AG20443 (cell line): ENCODE measurements around the gene RRAS.
"Not testable (repeated sequence)": the region's sequence is repeated elsewhere in the genome, so short reads cannot be mapped to it uniquely, and the experiment has no call there.

ENCODE experiments used
- DNase-seq: peaks from one replicate; pipeline ENCODE4 v3.0.0; 2012; ENCODE audit warnings: low spot score, mixed read lengths

The RRAS gene

GRCh38 chr19:49631014-49631588 lies 8.8 kb downstream of the RRAS start:
- DNase-seq, result no peak

GRCh38 chr19:49629659-49630058 lies 10.3 kb downstream of the RRAS start:
- DNase-seq, result no peak

GRCh38 chr19:49626226-49626625 lies 13.7 kb downstream of the RRAS start:
- no peak for DNase-seq

GRCh38 chr19:49624967-49625910 lies 14.7 kb downstream of the RRAS start:
- no peak for DNase-seq

DNA sequence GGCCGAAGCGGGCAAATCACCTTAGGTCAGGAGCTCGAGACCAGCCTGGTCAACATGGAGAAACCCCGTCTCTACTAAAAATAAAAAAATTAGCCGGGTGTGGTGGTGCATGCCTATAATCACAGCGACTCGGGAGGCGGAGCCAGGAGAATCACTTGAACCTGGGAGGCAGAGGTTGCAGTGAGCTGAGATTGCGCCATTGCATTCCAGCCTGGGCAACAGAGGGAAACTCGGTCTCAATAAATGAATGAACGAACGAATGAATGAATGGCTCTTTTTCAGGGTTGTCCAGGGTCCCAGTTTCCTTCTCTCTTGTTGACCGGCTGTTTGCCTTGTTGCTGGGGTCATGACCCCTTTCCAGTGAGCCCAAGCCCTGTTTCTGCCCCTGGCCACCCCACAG lies 22.1 kb downstream of the RRAS start:
- not testable (repeated sequence) for DNase-seq

DNA sequence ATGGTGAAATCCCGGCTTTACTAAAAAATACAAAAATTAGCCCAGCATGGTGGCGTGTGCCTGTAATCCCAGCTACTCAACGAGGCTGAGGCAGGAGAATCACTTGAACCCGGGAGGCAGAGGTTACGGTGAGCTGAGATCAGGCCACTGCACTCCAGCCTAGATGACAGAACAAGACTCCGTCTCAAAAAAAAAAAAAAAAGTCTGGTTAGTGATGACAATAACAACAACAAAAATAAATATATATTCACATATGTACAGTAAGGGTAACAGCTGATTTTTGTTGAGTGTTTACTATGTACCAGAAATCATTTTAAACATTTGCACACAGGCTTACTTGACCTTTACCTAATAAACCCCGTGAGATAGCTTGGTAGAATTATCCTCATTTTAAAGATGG lies 23.0 kb downstream of the RRAS start:
- no peak for DNase-seq

GRCh38 chr19:49616532-49616931 lies 23.4 kb downstream of the RRAS start:
- DNase-seq, result no peak

GRCh38 chr19:49615861-49616260 lies 24.1 kb downstream of the RRAS start:
- no peak for DNase-seq

DNA sequence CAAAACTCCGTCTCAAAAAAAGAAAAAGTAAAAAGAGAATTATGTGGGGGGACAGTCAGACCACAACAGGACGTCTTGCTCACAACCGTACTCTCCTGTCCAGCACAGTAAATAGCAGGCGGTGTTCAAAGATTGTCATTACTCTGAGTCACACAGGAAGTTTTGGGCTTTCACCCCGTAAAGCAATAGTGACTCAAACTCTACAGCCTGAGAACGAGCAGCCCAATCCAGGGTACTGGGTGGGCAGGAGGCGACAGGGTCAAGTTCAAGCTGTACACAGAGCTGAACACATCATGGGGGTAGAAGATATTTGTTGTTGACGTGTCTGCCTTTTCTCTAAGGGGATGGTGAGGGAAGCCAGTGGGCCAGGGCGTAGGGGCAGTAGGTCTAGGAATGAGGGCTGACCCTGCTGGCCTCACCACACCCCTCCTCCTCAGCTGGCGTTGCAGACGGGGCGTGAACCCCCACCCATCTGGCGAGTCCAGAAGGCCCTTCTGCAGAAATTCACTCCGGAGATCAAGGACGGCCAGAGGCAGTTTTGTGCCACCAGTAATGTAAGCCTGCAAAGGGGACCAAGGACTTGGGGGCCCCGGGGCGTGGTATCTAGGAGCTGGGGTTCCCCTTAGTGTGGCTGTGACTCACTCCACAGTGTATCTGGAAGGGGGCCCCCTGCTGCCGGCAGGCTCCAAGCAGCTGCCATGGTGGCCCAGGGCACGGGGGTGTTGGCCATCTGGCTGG lies 25.7 kb downstream of the RRAS start:
- peak; percentile 82 for DNase-seq

- peak; percentile 32 for DNase-seq
Observed at GRCh38 chr19:49613374-49613773, 26.6 kb downstream of the RRAS start.

DNA sequence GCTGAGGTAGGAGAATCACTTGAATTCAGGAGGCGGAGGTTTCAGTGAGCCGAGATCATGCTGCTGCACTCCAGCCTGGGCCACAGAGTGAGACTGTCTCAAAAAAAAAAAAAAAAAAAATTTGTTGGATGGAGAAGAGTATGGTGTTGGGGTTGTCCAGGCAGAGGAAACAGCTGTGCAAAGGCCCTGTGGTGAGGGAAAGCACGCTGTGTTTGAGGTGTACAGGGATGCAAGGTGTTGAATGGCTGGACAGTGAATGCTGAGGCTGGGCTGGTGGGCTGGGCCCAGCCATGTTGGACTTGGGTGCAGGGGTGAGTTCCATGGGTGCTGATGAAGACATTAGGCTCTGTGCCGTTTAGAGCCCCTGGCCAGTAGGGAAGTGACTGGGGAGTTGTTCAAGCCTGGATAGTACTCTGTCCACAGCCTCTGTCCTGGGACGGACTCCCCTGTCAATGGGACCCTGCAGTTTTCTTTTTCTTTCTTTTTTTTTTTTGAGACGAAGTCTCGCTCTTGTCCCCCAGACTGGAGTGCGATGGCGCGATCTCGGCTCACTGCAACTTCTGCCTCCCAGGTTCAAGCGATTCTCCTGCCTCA lies 30.3 kb downstream of the RRAS start:
- no peak for DNase-seq

- no peak for DNase-seq
Observed at GRCh38 chr19:49605605-49606004, 34.3 kb downstream of the RRAS start.

DNA sequence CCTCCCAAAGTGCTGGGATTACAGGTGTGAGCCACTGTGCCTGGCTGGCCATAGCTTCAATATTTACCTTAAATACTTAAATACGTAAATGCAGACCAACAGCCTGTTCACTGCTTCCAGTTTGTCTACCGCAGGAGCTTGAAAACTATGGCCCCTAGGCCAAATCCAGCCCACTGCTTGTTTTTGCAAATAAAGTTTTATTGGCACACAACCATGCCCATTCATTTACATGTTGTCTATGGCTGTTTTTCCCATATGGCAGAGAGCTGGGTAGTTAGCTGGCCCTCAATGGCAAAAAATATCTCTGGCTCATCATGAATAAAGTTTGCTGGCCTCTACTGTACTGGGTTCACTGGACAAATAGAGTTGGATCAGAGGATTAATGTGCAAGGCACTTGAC lies 37.1 kb downstream of the RRAS start:
- no peak for DNase-seq

DNA sequence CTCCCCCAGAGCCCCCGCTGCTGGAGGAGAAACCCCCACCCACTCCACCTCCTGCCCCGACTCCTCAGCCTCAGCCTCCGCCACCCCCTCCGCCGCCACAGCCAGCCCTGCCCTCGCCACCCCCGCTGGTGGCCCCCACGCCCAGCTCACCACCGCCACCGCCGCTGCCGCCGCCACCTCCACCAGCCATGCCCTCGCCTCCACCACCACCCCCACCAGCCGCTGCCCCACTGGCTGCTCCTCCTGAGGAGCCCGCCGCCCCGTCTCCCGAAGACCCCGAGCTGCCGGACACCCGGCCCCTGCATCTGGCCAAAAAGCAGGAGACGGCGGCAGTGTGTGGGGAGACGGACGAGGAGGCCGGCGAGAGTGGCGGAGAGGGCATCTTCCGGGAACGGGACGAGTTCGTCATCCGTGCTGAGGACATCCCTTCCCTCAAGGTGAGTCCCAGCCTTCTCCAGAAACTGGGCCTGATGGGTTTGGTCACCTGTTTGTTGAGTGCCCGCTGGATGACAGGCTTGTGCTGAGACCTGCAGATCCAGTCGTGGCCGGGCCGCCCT lies 38.4 kb downstream of the RRAS start:
- DNase-seq, result no peak

DNA sequence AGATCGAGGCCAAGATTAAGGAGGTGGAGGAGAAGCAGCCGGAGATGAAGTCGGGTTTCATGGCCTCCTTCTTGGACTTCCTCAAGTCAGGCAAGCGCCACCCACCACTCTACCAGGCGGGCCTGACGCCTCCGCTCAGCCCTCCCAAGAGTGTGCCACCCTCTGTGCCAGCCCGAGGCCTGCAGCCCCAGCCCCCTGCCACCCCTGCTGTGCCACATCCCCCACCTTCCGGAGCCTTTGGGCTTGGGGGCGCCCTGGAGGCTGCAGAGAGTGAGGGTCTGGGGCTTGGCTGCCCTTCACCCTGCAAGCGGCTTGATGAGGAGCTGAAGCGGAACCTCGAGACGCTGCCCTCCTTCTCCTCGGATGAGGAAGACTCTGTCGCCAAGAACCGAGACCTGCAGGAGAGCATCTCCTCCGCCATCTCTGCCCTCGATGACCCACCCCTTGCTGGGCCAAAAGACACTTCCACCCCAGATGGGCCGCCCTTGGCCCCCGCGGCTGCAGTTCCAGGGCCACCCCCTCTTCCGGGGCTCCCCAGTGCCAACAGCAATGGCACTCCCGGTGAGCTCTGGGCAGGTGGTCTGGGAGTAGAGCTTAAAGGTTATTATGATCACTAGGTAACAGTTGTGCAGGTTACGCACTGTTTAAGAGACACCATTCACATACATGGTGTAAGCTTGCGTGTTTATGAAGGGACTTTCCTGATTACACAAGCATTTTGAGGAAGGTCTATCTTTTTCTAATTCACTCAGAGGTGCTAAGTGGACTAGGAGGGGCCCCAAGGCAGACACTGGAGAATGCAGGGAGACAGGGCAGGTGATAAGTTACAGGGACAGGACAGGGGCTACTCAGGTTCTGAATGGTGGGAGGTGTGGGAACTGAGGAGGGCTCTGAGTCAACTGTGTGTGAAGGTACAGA lies 40.3 kb downstream of the RRAS start:
- DNase-seq, result no peak

GRCh38 chr19:49597703-49597974 lies 42.3 kb downstream of the RRAS start:
- DNase-seq, result no peak

DNA sequence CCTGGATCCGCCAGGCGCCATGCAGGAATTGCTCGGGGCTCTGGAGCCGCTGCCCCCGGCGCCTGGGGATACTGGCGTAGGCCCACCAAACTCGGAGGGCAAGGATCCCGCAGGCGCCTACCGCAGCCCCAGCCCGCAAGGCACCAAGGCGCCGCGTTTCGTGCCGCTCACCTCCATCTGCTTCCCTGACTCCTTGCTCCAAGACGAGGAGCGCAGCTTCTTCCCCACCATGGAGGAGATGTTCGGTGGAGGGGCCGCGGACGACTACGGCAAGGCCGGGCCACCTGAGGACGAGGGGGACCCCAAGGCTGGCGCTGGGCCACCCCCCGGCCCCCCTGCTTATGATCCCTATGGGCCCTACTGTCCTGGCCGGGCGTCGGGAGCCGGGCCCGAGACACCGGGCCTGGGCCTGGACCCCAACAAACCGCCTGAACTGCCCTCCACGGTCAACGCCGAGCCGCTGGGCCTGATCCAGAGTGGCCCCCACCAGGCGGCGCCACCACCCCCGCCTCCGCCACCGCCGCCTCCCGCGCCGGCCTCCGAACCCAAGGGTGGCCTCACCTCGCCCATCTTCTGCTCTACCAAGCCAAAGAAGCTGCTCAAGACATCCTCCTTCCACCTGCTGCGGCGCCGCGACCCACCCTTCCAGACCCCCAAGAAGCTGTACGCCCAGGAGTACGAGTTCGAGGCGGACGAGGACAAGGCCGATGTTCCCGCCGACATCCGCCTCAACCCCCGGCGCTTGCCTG lies 42.8 kb downstream of the RRAS start:
- DNase-seq, result no peak

DNA sequence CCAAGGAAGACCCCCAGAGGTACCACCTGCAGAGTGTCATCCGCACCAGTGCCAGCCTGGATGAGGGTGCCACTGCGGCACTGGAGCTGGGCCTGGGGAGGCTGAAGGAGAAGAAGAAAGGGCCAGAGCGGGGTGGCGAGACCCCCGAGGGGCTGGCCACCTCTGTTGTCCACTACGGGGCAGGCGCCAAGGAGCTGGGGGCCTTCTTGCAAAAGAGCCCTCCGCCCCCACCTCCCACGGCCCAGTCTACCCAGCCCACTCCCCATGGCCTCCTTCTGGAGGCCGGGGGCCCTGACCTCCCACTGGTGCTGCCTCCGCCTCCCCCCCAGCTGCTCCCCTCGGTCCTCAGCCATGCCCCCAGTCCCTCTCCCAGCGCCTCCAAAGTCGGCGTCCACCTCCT lies 43.5 kb downstream of the RRAS start:
- DNase-seq, result no peak

GRCh38 chr19:49595819-49596404 lies 44.0 kb downstream of the RRAS start:
- DNase-seq, result no peak
